CD4-positive, alpha-beta T cell treated with Interleukin-4 for 4 hours (primary cell): ENCODE data around the gene NRIP3.
A peak's percentile ranks its signal among the peaks of the same experiment; 100 is the strongest.

ENCODE experiments used
- DNase-seq: peaks from one replicate; pipeline ENCODE4 v3.0.0-alpha.2; 2020

The NRIP3 gene

GRCh38 chr11:9003573-9004182 is at the start of gene NRIP3:
Gene NRIP3 (minus strand): TSS chr11:9004001. CDS start chr11:9003935, 66 bp downstream.
- peak; percentile 62 for DNase-seq

- DNase-seq, result no peak
Observed at GRCh38 chr11:9052316-9052715, 48.5 kb upstream of the NRIP3 start.

- DNase-seq, result no peak
Observed at GRCh38 chr11:9049959-9050358, 46.2 kb upstream of the NRIP3 start.

GRCh38 chr11:9047964-9048523 is 44.2 kb upstream of the NRIP3 start:
- DNase-seq, result no peak

- no peak for DNase-seq
Observed at GRCh38 chr11:9046481-9046880, 42.7 kb upstream of the NRIP3 start.

- DNase-seq, result no peak
Observed at GRCh38 chr11:9042488-9042887, 38.7 kb upstream of the NRIP3 start.

GRCh38 chr11:9041747-9042146 is 37.9 kb upstream of the NRIP3 start:
- DNase-seq, result no peak

GRCh38 chr11:9040410-9040809 is 36.6 kb upstream of the NRIP3 start:
- no peak for DNase-seq

GRCh38 chr11:9039863-9040262 is 36.1 kb upstream of the NRIP3 start:
- no peak for DNase-seq

GRCh38 chr11:9039198-9039597 is 35.4 kb upstream of the NRIP3 start:
- DNase-seq, result no peak

GRCh38 chr11:9038541-9038940 is 34.7 kb upstream of the NRIP3 start:
- DNase-seq, result no peak

GRCh38 chr11:9037963-9038362 is 34.2 kb upstream of the NRIP3 start:
- no peak for DNase-seq

GRCh38 chr11:9037046-9037780 is 33.4 kb upstream of the NRIP3 start:
- DNase-seq, result no peak

- DNase-seq, result no peak
Observed at GRCh38 chr11:9030601-9031000, 26.8 kb upstream of the NRIP3 start.

GRCh38 chr11:9029422-9029821 is 25.6 kb upstream of the NRIP3 start:
- no peak for DNase-seq

GRCh38 chr11:9028581-9028980 is 24.8 kb upstream of the NRIP3 start:
- no peak for DNase-seq

GRCh38 chr11:9025101-9025850 is 21.5 kb upstream of the NRIP3 start:
- DNase-seq, result no peak

GRCh38 chr11:9022961-9023680 is 19.3 kb upstream of the NRIP3 start:
- DNase-seq, result no peak

- DNase-seq, result no peak
Observed at GRCh38 chr11:9020916-9021315, 17.1 kb upstream of the NRIP3 start.

- DNase-seq, result no peak
Observed at GRCh38 chr11:9019861-9020260, 16.1 kb upstream of the NRIP3 start.

GRCh38 chr11:9017773-9018172 is 14.0 kb upstream of the NRIP3 start:
- DNase-seq, result no peak

GRCh38 chr11:9016916-9017642 is 13.3 kb upstream of the NRIP3 start:
- DNase-seq, result no peak
